HepG2 (cell line): ENCODE data around the gene TRAPPC1. TPM values are rescaled to one million over a fixed set of nuclear protein-coding genes. Genes with fewer than 3 reads are reported as not detected.

Experiments used
- polyA plus RNA-seq, 8 experiments: library from polyadenylated mRNA; depleted of rRNA in 3 of 8; stranded (reverse) in 7 of 8; unstranded in 1 of 8; fragments of >200 nt; fragmentation: Illumina TruSeq in 4 of 8; extraction: Trizol in 4 of 8; gene quantifications; 2 replicates each; pipeline versions ENCODE4 v1.2.1 to v1.2.3, GENCODE V29; 2011 to 2016; ENCODE audit warnings: low read depth in 4 of 8, missing spikeins in 1 of 8, mixed read lengths in 1 of 8; ENCODE audit not compliant: insufficient read depth in 1 of 8
- small RNA-seq, 3 experiments: library from RNA; depleted of rRNA; stranded (forward); fragments of <200 nt; gene quantifications; one replicate each; pipeline ENCODE3, GENCODE V24; 2012; ENCODE audit warnings: low read depth in 2 of 3, low replicate concordance in 1 of 3; ENCODE audit not compliant: insufficient read length in 3 of 3, insufficient read depth in 2 of 3
- total RNA-seq, 5 experiments: library from RNA; depleted of rRNA; stranded (reverse); fragments of >200 nt; fragmentation: Illumina TruSeq; extraction: Trizol; gene quantifications; 2 replicates each; pipeline ENCODE4 v1.2.3, GENCODE V29; 2016; ENCODE audit warnings: low read depth in 1 of 5

The TRAPPC1 gene
- total and polyA plus RNA-seq, 2 of the 13 experiments (the other 11 are each of a cell fraction or from before 2014, with no cell fraction given), result 28.1 to 44.9 TPM

Small RNAs within 50 kb of the gene (small RNA-seq; reads per million reads assigned to genes)
- 0 to 0.20 (median 0) reads per million in 3 experiments for gene SCARNA21

Other genes starting within 250 kb of the TRAPPC1 start
- 29.9 and 35.0 TPM in 2 replicates for gene TP53, start 244.5 kb downstream of the TRAPPC1 start, total RNA-seq (2016; rRNA removed; fragmentation: Illumina TruSeq; extraction: Trizol)
- 17.1 and 19.8 TPM in 2 replicates for gene TP53, start 244.5 kb downstream of the TRAPPC1 start, polyA plus RNA-seq (2011; rRNA removed)
- 18.1 and 19.5 TPM in 2 replicates for gene WRAP53, start 243.5 kb downstream of the TRAPPC1 start, total RNA-seq (2016; rRNA removed; fragmentation: Illumina TruSeq; extraction: Trizol)
- 7.0 and 7.2 TPM in 2 replicates for gene WRAP53, start 243.5 kb downstream of the TRAPPC1 start, polyA plus RNA-seq (2011; rRNA removed)
- 0.07 TPM in 1 of 2 replicates, not detected in the other for gene EFNB3, start 226.7 kb downstream of the TRAPPC1 start, total RNA-seq (2016; rRNA removed; fragmentation: Illumina TruSeq; extraction: Trizol)
- gene EFNB3, start 226.7 kb downstream of the TRAPPC1 start, polyA plus RNA-seq (2011; rRNA removed), result 0.18 and 0.25 TPM in 2 replicates
- not detected in 2 replicates for gene DNAH2, start 214.2 kb downstream of the TRAPPC1 start, total RNA-seq (2016; rRNA removed; fragmentation: Illumina TruSeq; extraction: Trizol)
- gene DNAH2, start 214.2 kb downstream of the TRAPPC1 start, polyA plus RNA-seq (2011; rRNA removed), result not detected in 2 replicates
- gene KDM6B, start 97.7 kb downstream of the TRAPPC1 start, total RNA-seq (2016; rRNA removed; fragmentation: Illumina TruSeq; extraction: Trizol), result 2.1 and 2.2 TPM in 2 replicates
- gene KDM6B, start 97.7 kb downstream of the TRAPPC1 start, polyA plus RNA-seq (2011; rRNA removed), result 1.3 and 1.9 TPM in 2 replicates
- 0.31 TPM in 1 of 2 replicates, not detected in the other for gene TMEM88, start 76.9 kb downstream of the TRAPPC1 start, total RNA-seq (2016; rRNA removed; fragmentation: Illumina TruSeq; extraction: Trizol)
- gene TMEM88, start 76.9 kb downstream of the TRAPPC1 start, polyA plus RNA-seq (2011; rRNA removed), result 0.66 and 0.84 TPM in 2 replicates
- 91.6 and 105 TPM in 2 replicates for gene NAA38, start 74.4 kb downstream of the TRAPPC1 start, total RNA-seq (2016; rRNA removed; fragmentation: Illumina TruSeq; extraction: Trizol)
- gene NAA38, start 74.4 kb downstream of the TRAPPC1 start, polyA plus RNA-seq (2011; rRNA removed), result 43.9 and 46.9 TPM in 2 replicates
- gene CYB5D1, start 73.9 kb downstream of the TRAPPC1 start, total RNA-seq (2016; rRNA removed; fragmentation: Illumina TruSeq; extraction: Trizol), result 17.0 and 21.4 TPM in 2 replicates
- 7.9 and 8.9 TPM in 2 replicates for gene CYB5D1, start 73.9 kb downstream of the TRAPPC1 start, polyA plus RNA-seq (2011; rRNA removed)
- 3.3 and 3.7 TPM in 2 replicates for gene CHD3, start 43.2 kb downstream of the TRAPPC1 start, total RNA-seq (2016; rRNA removed; fragmentation: Illumina TruSeq; extraction: Trizol)
- gene CHD3, start 43.2 kb downstream of the TRAPPC1 start, polyA plus RNA-seq (2011; rRNA removed), result 2.7 and 3.3 TPM in 2 replicates
- gene RNF227, start 15.7 kb downstream of the TRAPPC1 start, total RNA-seq (2016; rRNA removed; fragmentation: Illumina TruSeq; extraction: Trizol), result 0.20 and 0.38 TPM in 2 replicates
- gene RNF227, start 15.7 kb downstream of the TRAPPC1 start, polyA plus RNA-seq (2011; rRNA removed), result 0.79 and 0.94 TPM in 2 replicates
- gene KCNAB3, start 2.1 kb downstream of the TRAPPC1 start, total RNA-seq (2016; rRNA removed; fragmentation: Illumina TruSeq; extraction: Trizol), result 0.29 TPM in 1 of 2 replicates, not detected in the other
- 0.88 and 0.95 TPM in 2 replicates for gene KCNAB3, start 2.1 kb downstream of the TRAPPC1 start, polyA plus RNA-seq (2011; rRNA removed)
- 13.3 and 24.1 TPM in 2 replicates for gene CNTROB, start 260 bp upstream of the TRAPPC1 start, total RNA-seq (2016; rRNA removed; fragmentation: Illumina TruSeq; extraction: Trizol)
- 21.2 and 24.3 TPM in 2 replicates for gene CNTROB, start 260 bp upstream of the TRAPPC1 start, polyA plus RNA-seq (2011; rRNA removed)
- not detected in 2 replicates for gene GUCY2D, start 70.7 kb upstream of the TRAPPC1 start, total RNA-seq (2016; rRNA removed; fragmentation: Illumina TruSeq; extraction: Trizol)
- gene GUCY2D, start 70.7 kb upstream of the TRAPPC1 start, polyA plus RNA-seq (2011; rRNA removed), result not detected in 2 replicates
- not detected in 2 replicates for gene ALOX15B, start 107.1 kb upstream of the TRAPPC1 start, total RNA-seq (2016; rRNA removed; fragmentation: Illumina TruSeq; extraction: Trizol)
- gene ALOX15B, start 107.1 kb upstream of the TRAPPC1 start, polyA plus RNA-seq (2011; rRNA removed), result not detected in 2 replicates
- gene ALOX12B, start 155.8 kb upstream of the TRAPPC1 start, total RNA-seq (2016; rRNA removed; fragmentation: Illumina TruSeq; extraction: Trizol), result not detected in 2 replicates
- gene ALOX12B, start 155.8 kb upstream of the TRAPPC1 start, polyA plus RNA-seq (2011; rRNA removed), result 0.13 TPM in 1 of 2 replicates, not detected in the other
- gene ALOXE3, start 186.6 kb upstream of the TRAPPC1 start, total RNA-seq (2016; rRNA removed; fragmentation: Illumina TruSeq; extraction: Trizol), result not detected in 2 replicates
- gene ALOXE3, start 186.6 kb upstream of the TRAPPC1 start, polyA plus RNA-seq (2011; rRNA removed), result 0.07 TPM in 1 of 2 replicates, not detected in the other
- gene HES7, start 192.2 kb upstream of the TRAPPC1 start, total RNA-seq (2016; rRNA removed; fragmentation: Illumina TruSeq; extraction: Trizol), result not detected in 2 replicates
- not detected in 2 replicates for gene HES7, start 192.2 kb upstream of the TRAPPC1 start, polyA plus RNA-seq (2011; rRNA removed)
- 2.6 and 5.5 TPM in 2 replicates for gene PER1, start 220.5 kb upstream of the TRAPPC1 start, total RNA-seq (2016; rRNA removed; fragmentation: Illumina TruSeq; extraction: Trizol)
- gene PER1, start 220.5 kb upstream of the TRAPPC1 start, polyA plus RNA-seq (2011; rRNA removed), result 3.6 and 5.2 TPM in 2 replicates
- 2.0 and 3.9 TPM in 2 replicates for gene VAMP2, start 231.0 kb upstream of the TRAPPC1 start, total RNA-seq (2016; rRNA removed; fragmentation: Illumina TruSeq; extraction: Trizol)
- gene VAMP2, start 231.0 kb upstream of the TRAPPC1 start, polyA plus RNA-seq (2011; rRNA removed), result 17.2 and 19.6 TPM in 2 replicates
- 3.8 and 15.3 TPM in 2 replicates for gene TMEM107, start 244.4 kb upstream of the TRAPPC1 start, total RNA-seq (2016; rRNA removed; fragmentation: Illumina TruSeq; extraction: Trizol)
- 4.5 and 7.2 TPM in 2 replicates for gene TMEM107, start 244.4 kb upstream of the TRAPPC1 start, polyA plus RNA-seq (2011; rRNA removed)